A549 (cell line): ENCODE data around the gene OSBPL6. TPM values are rescaled to one million over a fixed set of nuclear protein-coding genes. Genes with fewer than 3 reads are reported as not detected.

Experiments
- ATAC-seq, 2 experiments: fragments of 200-7000 bp in 1 of 2; fragments of >200 bp in 1 of 2; cut with Nextera tagmentation in 1 of 2; cut with Tn5 transposase in 1 of 2; 3 replicates each; pipeline versions ENCODE4 v1.8.0 to v1.9.1; 2018 to 2020; ENCODE audit warnings: mild to moderate bottlenecking in 1 of 2, moderate library complexity in 1 of 2
- CTCF ChIA-PET: fragments of 300-600 bp; sonication (Branson Sonifier 250); formaldehyde crosslinking; extraction: SDS; loops from one replicate; lab custom pipeline; 2021; ENCODE audit warnings: antibody characterized with exemption, inconsistent platforms; lab: Yijun Ruan, JAX
- POLR2A ChIA-PET: fragments of 350-600 bp; formaldehyde crosslinking; extraction: SDS; loops from one replicate; lab custom pipeline; 2021; ENCODE audit warnings: antibody characterized with exemption, inconsistent platforms; lab: Yijun Ruan, JAX
- DNase-seq, 2 experiments: peaks; one replicate each; pipeline versions ENCODE4 v3.0.0 to v3.0.0-alpha.2; 2011 to 2016; ENCODE audit warnings: low read depth in 1 of 2, low spot score in 1 of 2
- FAIRE-seq: peaks from 2 replicates; lab custom pipeline; 2011; peaks lifted over from hg19 to GRCh38; lab: Jason Lieb, UNC
- H3K27ac ChIP-seq, 2 experiments: fragments of >200 bp; sonication (Bioruptor Twin); formaldehyde crosslinking; 3 replicates each; pipeline ENCODE4 v1.5.1; 2016 to 2017
- H3K4me1 ChIP-seq: fragments of >200 bp; sonication (Bioruptor Twin); formaldehyde crosslinking; 3 replicates; pipeline ENCODE4 v1.6.1; 2016
- H3K4me2 ChIP-seq: fragments of >200 bp; sonication (Bioruptor Twin); formaldehyde crosslinking; 3 replicates; pipeline ENCODE4 v1.6.1; 2016
- H3K4me3 ChIP-seq: fragments of >200 bp; sonication (Bioruptor Twin); formaldehyde crosslinking; 3 replicates; pipeline ENCODE4 v1.5.1; 2016
- H3K9me3 ChIP-seq: fragments of >200 bp; sonication (Bioruptor Twin); formaldehyde crosslinking; 3 replicates; pipeline ENCODE4 v1.6.1; 2016
- ATOH8 ChIP-seq: fragments of 250-450 bp; sonication (Bioruptor Pico); IDR thresholded peaks from 2 replicates; pipeline ENCODE4 v1.5.0; 2020; ENCODE audit warnings: low read depth, mild to moderate bottlenecking, moderate library complexity
- CBX8 ChIP-seq: fragments of 200-600 bp; sonication (generic); IDR thresholded peaks from 2 replicates; pipeline ENCODE4 v1.6.1; 2016
- CHD2 ChIP-seq: fragments of 150-350 bp; IDR thresholded peaks from 2 replicates; pipeline ENCODE4 v1.6.1; 2014; ENCODE audit warnings: low read length; ENCODE audit not compliant: partially characterized antibody
- CTCF ChIP-seq: fragments of >200 bp; sonication (Bioruptor Twin); formaldehyde crosslinking; IDR thresholded peaks from 3 replicates; pipeline ENCODE4 v1.5.1; 2016
- EHF ChIP-seq: fragments of 250-450 bp; sonication (Bioruptor Pico); IDR thresholded peaks from 2 replicates; pipeline ENCODE4 v1.5.0; 2020; ENCODE audit warnings: mild to moderate bottlenecking
- EHMT2 ChIP-seq: fragments of 200-600 bp; sonication (generic); IDR thresholded peaks from 2 replicates; pipeline ENCODE4 v1.6.1; 2016; ENCODE audit warnings: antibody characterized with exemption, low read depth, mild to moderate bottlenecking, moderate library complexity
- EP300 ChIP-seq, 2 experiments: fragments of >200 bp; sonication (Bioruptor Twin); formaldehyde crosslinking; IDR thresholded peaks; 2 replicates in 1 of 2; 3 replicates in 1 of 2; pipeline ENCODE4 v1.6.1; 2016 to 2017
- FOSB ChIP-seq: fragments of 250-450 bp; sonication (Bioruptor Pico); IDR thresholded peaks from 2 replicates; pipeline ENCODE4 v1.5.0; 2020; ENCODE audit warnings: mild to moderate bottlenecking, moderate library complexity
- HDAC2 ChIP-seq: fragments of 200-600 bp; sonication (generic); IDR thresholded peaks from 2 replicates; pipeline ENCODE4 v1.6.1; 2016
- KDM1A ChIP-seq: fragments of 200-600 bp; sonication (generic); IDR thresholded peaks from 2 replicates; pipeline ENCODE4 v1.6.1; 2016; ENCODE audit warnings: low read depth, mild to moderate bottlenecking
- KDM5A ChIP-seq: fragments of 200-600 bp; sonication (generic); IDR thresholded peaks from 2 replicates; pipeline ENCODE4 v1.6.1; 2016; ENCODE audit warnings: antibody characterized with exemption, mild to moderate bottlenecking
- NPAS2 ChIP-seq: fragments of 250-450 bp; sonication (Bioruptor Pico); IDR thresholded peaks from 2 replicates; pipeline ENCODE4 v1.8.0; 2022; ENCODE audit warnings: mild to moderate bottlenecking, moderate library complexity, borderline replicate concordance
- PHF8 ChIP-seq: fragments of 200-600 bp; sonication (generic); IDR thresholded peaks from 2 replicates; pipeline ENCODE4 v1.6.1; 2016; ENCODE audit warnings: low read depth, mild to moderate bottlenecking, antibody characterized with exemption, moderate library complexity, borderline replicate concordance
- POLR2AphosphoS2 ChIP-seq: conservative IDR thresholded peaks from 2 replicates; pipeline ENCODE4 v1.6.1; 2012; ENCODE audit warnings: low read length, improper control_type of control experiment, inconsistent platforms
- RAD21 ChIP-seq, 2 experiments: fragments of >200 bp in 1 of 2; sonication (Bioruptor Twin) in 1 of 2; formaldehyde crosslinking in 1 of 2; IDR thresholded peaks in 1 of 2; conservative IDR thresholded peaks in 1 of 2; 2 replicates in 1 of 2; 3 replicates in 1 of 2; pipeline ENCODE4 v1.6.1; 2012 to 2018; ENCODE audit warnings: inconsistent platforms in 1 of 2
- SMC3 ChIP-seq: fragments of >200 bp; sonication (Bioruptor Twin); formaldehyde crosslinking; IDR thresholded peaks from 3 replicates; pipeline ENCODE4 v1.6.1; 2018; ENCODE audit warnings: inconsistent platforms
- SREBF2 ChIP-seq: fragments of 450-650 bp; IDR thresholded peaks from 2 replicates; pipeline ENCODE4 v1.6.1; 2014; ENCODE audit warnings: mild to moderate bottlenecking, moderate library complexity
- TFCP2L1 ChIP-seq: fragments of 250-450 bp; sonication (Bioruptor Pico); IDR thresholded peaks from 2 replicates; pipeline ENCODE4 v1.5.0; 2021; ENCODE audit warnings: mild to moderate bottlenecking
- TP53 ChIP-seq: fragments of 250-450 bp; sonication (Bioruptor Pico); IDR thresholded peaks from 2 replicates; pipeline ENCODE4 v1.5.0; 2021; ENCODE audit warnings: mild to moderate bottlenecking, moderate library complexity
- ZC3H11A ChIP-seq: fragments of 450-650 bp; IDR thresholded peaks from 2 replicates; pipeline ENCODE4 v1.6.1; 2014; ENCODE audit warnings: antibody characterized with exemption, mild to moderate bottlenecking
- ZFP36 ChIP-seq: fragments of 450-650 bp; IDR thresholded peaks from 2 replicates; pipeline ENCODE4 v1.6.1; 2014; ENCODE audit warnings: borderline replicate concordance; ENCODE audit not compliant: partially characterized antibody
- WGBS: methylation state at CpG from one replicate; pipeline ENCODE4 v1.1.6; 2017; ENCODE audit errors: missing lambda C conversion rate; 5-methylcytosine and 5-hydroxymethylcytosine counted together
- polyA plus RNA-seq, 4 experiments: library from polyadenylated mRNA; depleted of rRNA in 3 of 4; stranded (reverse); fragments of >200 nt; fragmentation: RNase III in 1 of 4; extraction: RNeasy Plus Mini Kit Qiagen cat#74134 plus additional on column Dnase treatment in 1 of 4; gene quantifications; 2 replicates in 3 of 4; 3 replicates in 1 of 4; pipeline ENCODE4 v1.2.3, GENCODE V29; 2011 to 2017

Gene OSBPL6
- polyA plus RNA-seq, 2 of the 4 experiments (the other 2 are of a cell fraction), result 2.9 to 8.2 TPM

GRCh38 chr2:178188466-178188865 lies 5.8 kb upstream of the OSBPL6 start:
- FAIRE-seq, result no peak
- ChIA-PET CTCF (no interaction called here), POLR2A (no interaction called here)
- ATAC-seq, result 0 out of 6 replicates have a peak, but pooled peaks of 1 of the 2 experiments have one; percentile 19
- peaks cover 5% of the 10 kb centered on the region for H3K4me1 ChIP-seq
- no peaks in the 10 kb centered on the region for H3K9me3 ChIP-seq
- no peak overlapping the region for H3K4me2 ChIP-seq
- no peak overlapping the region for H3K27ac ChIP-seq
- WGBS, result 66% methylated on average over 2 of the region's 2 CpGs
- TF ChIP-seq ZC3H11A (no peak), CBX8 (no peak), TP53 (CRISPR knock-in tag) (no peak), FOSB (no peak), EHF (CRISPR knock-in tag) (no peak), PHF8 (no peak), EHMT2 (no peak), CHD2 (no peak), ATOH8 (CRISPR knock-in tag) (no peak), ZFP36 (no peak), NPAS2 (no peak), POLR2AphosphoS2 (no peak), TFCP2L1 (no peak), EP300 (IDR thresholded peaks at IDR 0.05) (no peak), SREBF2 (no peak), RAD21 (conservative IDR thresholded peaks at IDR 0.05 in 1 of 2, IDR thresholded peaks at IDR 0.05 in 1 of 2) (no peak), HDAC2 (no peak)
- H3K4me3 ChIP-seq, result no peak overlapping the region
- DNase-seq, result peak in 1 of 2 experiments; percentile 6

GRCh38 chr2:178191004-178191508 lies 3.3 kb upstream of the OSBPL6 start:
- CTCF ChIA-PET, result interaction anchor here (0.6 kb wide), 2 partner anchors 16 to 204 kb away, joined by 3 read pairs; no protein-coding TSS in a partner anchor

More at GRCh38 chr2:178191004-178191508, 3.3 kb upstream of the OSBPL6 start:
- Histone ChIP-seq H3K4me1 (peaks cover 12% of the 10 kb centered on the region), H3K27ac (no peak overlapping the region), H3K9me3 (no peaks in the 10 kb centered on the region), H3K4me3 (no peak overlapping the region), H3K4me2 (no peak overlapping the region)
- POLR2A ChIA-PET, result no interaction called here
- ATAC-seq (no peak), FAIRE-seq (no peak), DNase-seq (peak in 1 of 2 experiments; percentile 7)
- TF ChIP-seq SMC3, result no peak
- TF ChIP-seq KDM5A, result no peak
- TF ChIP-seq CBX8, result no peak
- TF ChIP-seq NPAS2, result no peak
- TF ChIP-seq KDM1A, result no peak
- no peak for TF ChIP-seq RAD21 (conservative IDR thresholded peaks at IDR 0.05 in 1 of 2, IDR thresholded peaks at IDR 0.05 in 1 of 2)
- no peak for TF ChIP-seq CTCF
- 49% methylated on average over 6 of the region's 6 CpGs for WGBS
